CD4-positive, alpha-beta T cell (primary cell): ENCODE results near the gene PTPRC. TPM values are rescaled to one million over a fixed set of nuclear protein-coding genes. Genes with fewer than 3 reads are reported as not detected.
A peak's percentile ranks its signal among the peaks of the same experiment; 100 is the strongest.

Source experiments
- ATAC-seq: fragments of 200-7000 bp; cut with Tn5 transposase; one replicate; pipeline ENCODE4 v1.10.0; 2022; ENCODE audit warnings: mild to moderate bottlenecking; ENCODE audit not compliant: poor library complexity
- CTCF ChIA-PET: fragments of 350-600 bp; sonication (Branson Sonifier 250); formaldehyde crosslinking; loops from one replicate; lab custom pipeline; 2021; ENCODE audit warnings: antibody characterized with exemption, inconsistent platforms; lab: Charles Lee
- POLR2A ChIA-PET: fragments of 350-600 bp; sonication (Branson Sonifier 250); formaldehyde crosslinking; loops from one replicate; lab custom pipeline; 2021; ENCODE audit warnings: antibody characterized with exemption, inconsistent platforms; lab: Charles Lee
- DNase-seq, 14 experiments: peaks; one replicate each; pipeline ENCODE4 v3.0.0-alpha.2; 2013 to 2020; ENCODE audit warnings: mixed read lengths in 2 of 14
- H3K27ac ChIP-seq, 2 donors: one replicate each; pipeline versions ENCODE4 v1.5.1 to v1.7.0; 2013; ENCODE audit warnings: low read length in 2 of 2, low read depth in 1 of 2, mild to moderate bottlenecking in 1 of 2
- H3K27me3 ChIP-seq, 2 experiments: 1 replicate in 1 of 2; 2 replicates in 1 of 2; pipeline versions ENCODE4 v1.6.1 to v1.7.0; 2013; ENCODE audit warnings: low read length in 2 of 2, control low read depth in 1 of 2, mild to moderate bottlenecking in 1 of 2, moderate library complexity in 1 of 2; ENCODE audit not compliant: insufficient read depth in 2 of 2, control insufficient read depth in 1 of 2
- H3K36me3 ChIP-seq: one replicate; pipeline ENCODE4 v1.6.1; 2013; ENCODE audit warnings: low read length, control low read depth; ENCODE audit not compliant: insufficient read depth
- H3K4me1 ChIP-seq: one replicate; pipeline ENCODE4 v1.6.1; 2013; ENCODE audit warnings: low read length, control low read depth; ENCODE audit not compliant: insufficient read depth
- H3K4me3 ChIP-seq: one replicate; pipeline ENCODE4 v1.5.1; 2013; ENCODE audit warnings: mild to moderate bottlenecking, low read length, moderate library complexity
- H3K9me3 ChIP-seq, 2 experiments: 1 replicate in 1 of 2; 2 replicates in 1 of 2; pipeline versions ENCODE4 v1.6.1 to v1.7.0; 2013; ENCODE audit warnings: low read length in 2 of 2, mild to moderate bottlenecking in 2 of 2, control low read depth in 1 of 2, moderate library complexity in 1 of 2; ENCODE audit not compliant: control insufficient read depth in 1 of 2, insufficient read depth in 1 of 2
- H3K27ac Mint-ChIP-seq: one replicate; pipeline ENCODE4 v1.8.0; 2020; ENCODE audit warnings: mixed read lengths
- H3K27me3 Mint-ChIP-seq: one replicate; pipeline ENCODE4 v1.8.0; 2021; ENCODE audit warnings: mixed read lengths
- H3K36me3 Mint-ChIP-seq: one replicate; pipeline ENCODE4 v1.8.0; 2021; ENCODE audit warnings: low read depth, mixed read lengths
- H3K4me1 Mint-ChIP-seq: one replicate; pipeline ENCODE4 v1.8.0; 2021; ENCODE audit warnings: low read depth, mixed read lengths
- H3K4me3 Mint-ChIP-seq: one replicate; pipeline ENCODE4 v1.8.0; 2020; ENCODE audit warnings: mild to moderate bottlenecking, mixed read lengths
- H3K9me3 Mint-ChIP-seq: one replicate; pipeline ENCODE4 v1.8.0; 2020; ENCODE audit warnings: mixed read lengths
- intact Hi-C, 2 experiments: fragments of 100-400 bp; cut with DNase I in 1 of 2; cut with micrococcal nuclease in 1 of 2; formaldehyde crosslinking; loops; one replicate each; pipeline versions ENCODE4 v1.15.1 to v1.9.0; 2023 to 2025; cut with DNase I, micrococcal nuclease
- total RNA-seq, 174 experiments: library from RNA in 2 of 174; stranded (reverse) in 2 of 174; gene quantifications; one replicate each; pipeline ENCODE4 v1.2.3 and lab custom pipeline; 2021 to 2026
- TF ChIP-seq, protein P1 (sequence below): fragments of 200-600 bp; IDR thresholded peaks from one replicate; pipeline ENCODE4 v1.8.0; 2022; ENCODE audit warnings: antibody characterized with exemption, mild to moderate bottlenecking

PTPRC gene
- total RNA-seq, 2 experiments from 2014 or later: 661 to 698 TPM

DNA sequence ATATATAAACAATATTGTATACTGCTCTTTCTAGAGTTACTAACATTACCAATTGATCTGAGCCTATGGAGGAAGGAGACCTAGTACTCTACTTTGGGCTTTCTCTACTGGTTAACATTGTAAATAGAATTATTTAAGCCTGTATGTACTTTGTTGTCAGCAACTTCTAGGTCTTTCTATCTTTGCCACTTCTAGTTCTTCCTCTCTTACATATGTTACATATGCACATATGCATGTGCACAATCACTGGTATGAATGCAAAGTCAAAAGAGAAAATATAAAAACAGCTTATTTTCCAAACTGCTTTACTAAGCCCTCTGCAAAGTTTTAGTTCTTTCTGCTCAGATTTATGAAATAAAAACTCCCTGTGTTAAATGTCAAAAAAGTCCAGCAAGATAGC lies 84.3 kb downstream of the PTPRC start:
- Histone ChIP-seq H3K27me3 (no peaks in the 10 kb centered on the region), H3K27ac (no peak overlapping the region), H3K4me3 (no peak overlapping the region), H3K4me1 (peaks cover 13% of the 10 kb centered on the region), H3K9me3 (no peaks in the 10 kb centered on the region), H3K36me3 (peaks cover 96% of the 10 kb centered on the region)
- Mint-ChIP-seq H3K4me1 (peaks cover 63% of the 10 kb centered on the region), H3K27me3 (no peaks in the 10 kb centered on the region), H3K4me3 (no peak overlapping the region), H3K36me3 (peaks cover 87% of the 10 kb centered on the region), H3K27ac (peak overlapping the region; percentile 81), H3K9me3 (no peaks in the 10 kb centered on the region)
- ChIA-PET POLR2A (interaction anchor here (0.5 to 1.1 kb wide), 4 partner anchors 9 to 1049 kb away, joined by 3 read pairs; no protein-coding TSS in a partner anchor), CTCF (no interaction called here)
- TF ChIP-seq, protein P1, sequence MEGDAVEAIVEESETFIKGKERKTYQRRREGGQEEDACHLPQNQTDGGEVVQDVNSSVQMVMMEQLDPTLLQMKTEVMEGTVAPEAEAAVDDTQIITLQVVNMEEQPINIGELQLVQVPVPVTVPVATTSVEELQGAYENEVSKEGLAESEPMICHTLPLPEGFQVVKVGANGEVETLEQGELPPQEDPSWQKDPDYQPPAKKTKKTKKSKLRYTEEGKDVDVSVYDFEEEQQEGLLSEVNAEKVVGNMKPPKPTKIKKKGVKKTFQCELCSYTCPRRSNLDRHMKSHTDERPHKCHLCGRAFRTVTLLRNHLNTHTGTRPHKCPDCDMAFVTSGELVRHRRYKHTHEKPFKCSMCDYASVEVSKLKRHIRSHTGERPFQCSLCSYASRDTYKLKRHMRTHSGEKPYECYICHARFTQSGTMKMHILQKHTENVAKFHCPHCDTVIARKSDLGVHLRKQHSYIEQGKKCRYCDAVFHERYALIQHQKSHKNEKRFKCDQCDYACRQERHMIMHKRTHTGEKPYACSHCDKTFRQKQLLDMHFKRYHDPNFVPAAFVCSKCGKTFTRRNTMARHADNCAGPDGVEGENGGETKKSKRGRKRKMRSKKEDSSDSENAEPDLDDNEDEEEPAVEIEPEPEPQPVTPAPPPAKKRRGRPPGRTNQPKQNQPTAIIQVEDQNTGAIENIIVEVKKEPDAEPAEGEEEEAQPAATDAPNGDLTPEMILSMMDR: no peak
- ATAC-seq: no peak
- DNase-seq: no peak
- intact Hi-C loops: loop anchor here in 1 of 2 experiments (10.0 kb wide), 1 partner anchor 428 kb away; no protein-coding TSS in a partner anchor

DNA sequence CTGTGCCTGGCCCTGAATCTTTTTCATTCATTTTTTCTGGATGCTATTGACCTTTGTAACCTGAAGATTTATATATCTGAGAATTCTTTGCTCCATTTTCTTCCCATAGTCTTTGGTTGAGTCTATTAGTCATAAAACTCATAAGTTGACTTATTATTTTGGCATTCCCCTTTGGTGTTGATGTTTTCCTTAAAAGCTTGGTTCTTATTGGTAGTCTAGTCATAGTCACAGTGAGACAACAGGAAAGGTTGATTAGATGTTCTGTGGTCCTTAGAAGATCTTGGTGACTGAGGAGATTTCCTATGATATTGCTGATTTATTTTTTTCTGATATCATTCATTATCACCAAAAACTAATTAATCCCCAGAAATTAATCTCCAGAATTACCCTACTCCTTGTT lies 86.2 kb downstream of the PTPRC start:
- CTCF ChIA-PET: no interaction called here
- no peak for ATAC-seq

DNA sequence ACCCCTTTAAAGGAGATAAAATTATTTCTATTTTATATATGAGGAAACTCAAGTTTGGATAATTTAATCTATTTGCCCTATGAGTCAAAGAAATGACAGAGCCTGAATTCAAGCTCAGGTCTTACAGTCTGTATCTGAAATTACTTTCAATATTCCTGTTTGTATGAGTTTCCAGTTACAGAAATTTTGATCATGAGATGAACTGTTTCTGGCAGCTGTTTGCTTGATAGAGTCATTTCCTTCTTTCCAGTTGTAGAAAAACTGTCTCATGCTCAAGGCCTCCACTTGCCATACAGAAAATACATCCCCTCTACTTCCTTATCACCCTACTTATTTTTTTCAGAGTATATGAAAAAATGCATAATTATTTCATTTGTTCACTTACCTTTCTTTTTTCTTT lies 87.6 kb downstream of the PTPRC start:
- CTCF ChIA-PET: interaction anchor here (0.7 kb wide), 1 partner anchor 11 kb away, joined by 3 read pairs; no protein-coding TSS in a partner anchor
- Mint-ChIP-seq H3K27me3 (no peaks in the 10 kb centered on the region), H3K9me3 (no peaks in the 10 kb centered on the region), H3K4me1 (peaks cover 77% of the 10 kb centered on the region), H3K27ac (peak overlapping the region; percentile 81), H3K4me3 (no peak overlapping the region), H3K36me3 (peaks cover 88% of the 10 kb centered on the region)
- Histone ChIP-seq H3K27me3 (no peaks in the 10 kb centered on the region), H3K36me3 (peaks cover 98% of the 10 kb centered on the region), H3K4me1 (peaks cover 21% of the 10 kb centered on the region), H3K4me3 (no peak overlapping the region), H3K9me3 (no peaks in the 10 kb centered on the region), H3K27ac (no peak overlapping the region)
- intact Hi-C loops: loop anchor here in 1 of 2 experiments (10.0 kb wide), 1 partner anchor 432 kb away; no protein-coding TSS in a partner anchor
- TF ChIP-seq, protein P1: no peak
- POLR2A ChIA-PET: interaction anchor here (1.1 kb wide), 1 partner anchor 24 kb away, joined by 3 read pairs; no protein-coding TSS in a partner anchor
- no peak for DNase-seq
- ATAC-seq: no peak

More for the DNA sequence above, 86.2 kb downstream of the PTPRC start:
- no peaks in the 10 kb centered on the region for H3K9me3 ChIP-seq
- no peak overlapping the region for H3K4me3 ChIP-seq
- H3K36me3 ChIP-seq: peaks cover 96% of the 10 kb centered on the region
- Mint-ChIP-seq H3K27ac (peak overlapping the region; percentile 81), H3K4me3 (peak overlapping the region; percentile 1), H3K36me3 (peaks cover 87% of the 10 kb centered on the region), H3K27me3 (no peaks in the 10 kb centered on the region), H3K4me1 (peaks cover 76% of the 10 kb centered on the region), H3K9me3 (no peaks in the 10 kb centered on the region)
- H3K27ac ChIP-seq: no peak overlapping the region
- no peaks in the 10 kb centered on the region for H3K27me3 ChIP-seq
- intact Hi-C loops: loop anchor here in 1 of 2 experiments (10.0 kb wide), 1 partner anchor 430 kb away; no protein-coding TSS in a partner anchor
- no peak for DNase-seq
- peaks cover 21% of the 10 kb centered on the region for H3K4me1 ChIP-seq
- POLR2A ChIA-PET: no interaction called here
- TF ChIP-seq, protein P1: no peak
